H9 (cell line): ENCODE data around the gene EFNA3. TPM values are rescaled to one million over a fixed set of nuclear protein-coding genes. Genes with fewer than 3 reads are reported as not detected.

ENCODE experiments used
- DNase-seq: peaks from one replicate; pipeline ENCODE4 v3.0.0-alpha.2; 2017
- H2AFZ ChIP-seq: one replicate; pipeline ENCODE4 v1.6.1; 2013; ENCODE audit warnings: mild to moderate bottlenecking, low read length, control low read depth, moderate library complexity
- H2AK5ac ChIP-seq: 2 replicates; pipeline ENCODE4 v1.6.1; 2013; ENCODE audit warnings: low read length, control low read depth, mixed read lengths; ENCODE audit not compliant: insufficient read length
- H2BK120ac ChIP-seq: one replicate; pipeline ENCODE4 v1.6.1; 2013; ENCODE audit warnings: low read depth, mild to moderate bottlenecking, low read length, control low read depth, inconsistent platforms; ENCODE audit not compliant: poor library complexity, severe bottlenecking
- H2BK12ac ChIP-seq: 2 replicates; pipeline ENCODE4 v1.6.1; 2013; ENCODE audit warnings: low read length, control low read depth, mixed read lengths, low read depth; ENCODE audit not compliant: insufficient read length
- H2BK15ac ChIP-seq: 2 replicates; pipeline ENCODE4 v1.6.1; 2013; ENCODE audit warnings: low read depth, low read length, control low read depth
- H2BK20ac ChIP-seq: one replicate; pipeline ENCODE4 v1.6.1; 2013; ENCODE audit warnings: low read depth, mild to moderate bottlenecking, low read length, control low read depth, inconsistent platforms; ENCODE audit not compliant: poor library complexity, severe bottlenecking
- H2BK5ac ChIP-seq: 2 replicates; pipeline ENCODE4 v1.6.1; 2013; ENCODE audit warnings: low read length, control low read depth, mixed read lengths; ENCODE audit not compliant: insufficient read length
- H3K14ac ChIP-seq: 2 replicates; pipeline ENCODE4 v1.6.1; 2013; ENCODE audit warnings: low read length, control low read depth; ENCODE audit not compliant: insufficient read depth
- H3K18ac ChIP-seq: 2 replicates; pipeline ENCODE4 v1.6.1; 2013; ENCODE audit warnings: low read depth, mild to moderate bottlenecking, mixed read lengths, low read length, control low read depth; ENCODE audit not compliant: insufficient read length
- H3K23ac ChIP-seq: 2 replicates; pipeline ENCODE4 v1.6.1; 2013; ENCODE audit warnings: low read length, control low read depth, mixed read lengths, low read depth; ENCODE audit not compliant: insufficient read length
- H3K23me2 ChIP-seq: 2 replicates; pipeline ENCODE4 v1.6.1; 2013; ENCODE audit warnings: low read depth, mild to moderate bottlenecking, mixed read lengths, low read length, control low read depth; ENCODE audit not compliant: insufficient read length, poor library complexity, severe bottlenecking
- H3K27ac ChIP-seq: 2 replicates; pipeline ENCODE4 v1.5.1; 2013; ENCODE audit warnings: low read length, control low read depth, mixed read lengths, low read depth; ENCODE audit not compliant: insufficient read length
- H3K27me3 ChIP-seq: 2 replicates; pipeline ENCODE4 v1.6.1; 2013; ENCODE audit warnings: low read length, control low read depth, inconsistent platforms; ENCODE audit not compliant: insufficient read depth
- H3K4ac ChIP-seq: 2 replicates; pipeline ENCODE4 v1.6.1; 2013; ENCODE audit warnings: low read depth, mild to moderate bottlenecking, control low read depth, inconsistent platforms, low read length, moderate library complexity
- H3K4me1 ChIP-seq: 2 replicates; pipeline ENCODE4 v1.6.1; 2013; ENCODE audit warnings: low read length, control low read depth, inconsistent platforms; ENCODE audit not compliant: insufficient read depth
- H3K4me2 ChIP-seq: 2 replicates; pipeline ENCODE4 v1.6.1; 2013; ENCODE audit warnings: low read length, control low read depth, mixed read lengths; ENCODE audit not compliant: insufficient read length, insufficient read depth
- H3K56ac ChIP-seq: 2 replicates; pipeline ENCODE4 v1.6.1; 2013; ENCODE audit warnings: low read depth, mild to moderate bottlenecking, mixed read lengths, low read length, control low read depth; ENCODE audit not compliant: insufficient read length
- H3K79me1 ChIP-seq: 2 replicates; pipeline ENCODE4 v1.6.1; 2013; ENCODE audit warnings: low read depth, mild to moderate bottlenecking, moderate library complexity, low read length, control low read depth, inconsistent platforms; ENCODE audit not compliant: insufficient read depth, poor library complexity, severe bottlenecking
- H3K79me2 ChIP-seq: 2 replicates; pipeline ENCODE4 v1.6.1; 2013; ENCODE audit warnings: low read length, control low read depth, inconsistent platforms; ENCODE audit not compliant: insufficient read depth
- H3K9ac ChIP-seq: 2 replicates; pipeline ENCODE4 v1.6.1; 2013; ENCODE audit warnings: low read length, control low read depth, mixed read lengths; ENCODE audit not compliant: insufficient read length; ENCODE audit errors: extremely low read depth
- H3K9me3 ChIP-seq: one replicate; pipeline ENCODE4 v1.6.1; 2013; ENCODE audit warnings: low read depth, low read length, inconsistent platforms; ENCODE audit not compliant: control insufficient read depth
- H3T11ph ChIP-seq: one replicate; pipeline ENCODE4 v1.6.1; 2013; ENCODE audit warnings: mild to moderate bottlenecking, low read length, control low read depth, inconsistent platforms
- H4K20me1 ChIP-seq: one replicate; pipeline ENCODE4 v1.6.1; 2013; ENCODE audit not compliant: control insufficient read depth, insufficient read length, insufficient read depth
- H4K5ac ChIP-seq: 2 replicates; pipeline ENCODE4 v1.6.1; 2013; ENCODE audit warnings: low read depth, mild to moderate bottlenecking, mixed read lengths, low read length, control low read depth; ENCODE audit not compliant: insufficient read length
- H4K8ac ChIP-seq: replicated peaks from 2 replicates; pipeline ENCODE4 v1.6.1; 2013; ENCODE audit warnings: low read length, control low read depth, mixed read lengths, low read depth; ENCODE audit not compliant: insufficient read length
- H4K91ac ChIP-seq: 2 replicates; pipeline ENCODE4 v1.6.1; 2013; ENCODE audit warnings: low read depth, mild to moderate bottlenecking, moderate library complexity, mixed read lengths, low read length, control low read depth; ENCODE audit not compliant: insufficient read length
- H3K27ac Mint-ChIP-seq, 3 experiments: 2 replicates in 2 of 3; 3 replicates in 1 of 3; pipeline ENCODE4 v1.8.0; 2020 to 2021; ENCODE audit warnings: mixed read lengths in 3 of 3, mild to moderate bottlenecking in 1 of 3, moderate library complexity in 1 of 3
- H3K27me3 Mint-ChIP-seq: 2 replicates; pipeline ENCODE4 v1.8.0; 2021; ENCODE audit warnings: low read depth, mild to moderate bottlenecking, moderate library complexity, mixed read lengths
- H3K36me3 Mint-ChIP-seq, 3 experiments: 2 replicates in 2 of 3; 3 replicates in 1 of 3; pipeline ENCODE4 v1.8.0; 2020 to 2021; ENCODE audit warnings: low read depth in 3 of 3, mixed read lengths in 3 of 3; ENCODE audit not compliant: insufficient read depth in 1 of 3
- H3K4me1 Mint-ChIP-seq, 2 experiments: 2 replicates each; pipeline ENCODE4 v1.8.0; 2020; ENCODE audit warnings: mixed read lengths in 2 of 2
- H3K4me3 Mint-ChIP-seq, 2 experiments: 2 replicates in 1 of 2; 3 replicates in 1 of 2; pipeline ENCODE4 v1.8.0; 2020 to 2021; ENCODE audit warnings: mild to moderate bottlenecking in 2 of 2, mixed read lengths in 2 of 2, moderate library complexity in 1 of 2
- H3K9me3 Mint-ChIP-seq, 2 experiments: 2 replicates in 1 of 2; 3 replicates in 1 of 2; pipeline ENCODE4 v1.8.0; 2020; ENCODE audit warnings: mild to moderate bottlenecking in 2 of 2, mixed read lengths in 2 of 2, moderate library complexity in 1 of 2
- CTCF ChIP-seq: fragments of 200-600 bp; sonication (generic); conservative IDR thresholded peaks from 3 replicates; pipeline ENCODE4 v1.8.0; 2021; ENCODE audit warnings: antibody characterized with exemption, mild to moderate bottlenecking
- WGBS: extraction: QIAGEN DNeasy Blood & Tissue Kit; methylation state at CpG from one replicate; pipeline ENCODE4 v1.1.7; 2013; ENCODE audit warnings: missing lambda C conversion rate, low lambda C conversion rate, mixed read lengths; ENCODE audit not compliant: insufficient read length; ENCODE audit errors: extremely low coverage; 5-methylcytosine and 5-hydroxymethylcytosine counted together
- total RNA-seq: library from RNA; stranded (reverse); gene quantifications from 2 replicates; pipeline ENCODE4 v1.2.1, GENCODE V29; 2021

Gene EFNA3
- total RNA-seq, 1 experiment from 2014 or later = 3.9 TPM

- Histone ChIP-seq H3K4ac (no peak overlapping the region), H3K9ac (no peak overlapping the region), H3K18ac (no peak overlapping the region), H2AFZ (no peak overlapping the region), H3K27ac (no peak overlapping the region), H3K79me2 (no peaks in the 10 kb centered on the region), H3K27me3 (peaks cover 32% of the 10 kb centered on the region), H2BK20ac (no peak overlapping the region), H3K79me1 (no peaks in the 10 kb centered on the region), H3K4me2 (peak overlapping the region; percentile 24), H4K5ac (no peak overlapping the region), H3K23ac (no peak overlapping the region), H4K8ac (no peak overlapping the region), H2BK12ac (no peak overlapping the region), H3K4me1 (no peaks in the 10 kb centered on the region), H4K91ac (no peak overlapping the region), H3K14ac (no peak overlapping the region), H3K23me2 (peaks cover 17% of the 10 kb centered on the region), H3K56ac (no peak overlapping the region), H2BK15ac (no peak overlapping the region), H4K20me1 (no peaks in the 10 kb centered on the region), H3T11ph (no peak overlapping the region), H2AK5ac (no peak overlapping the region), H2BK120ac (no peak overlapping the region), H3K9me3 (no peaks in the 10 kb centered on the region), H2BK5ac (no peak overlapping the region)
- no peak for DNase-seq
- peak overlapping the region; percentile 94 to 96 for H3K4me3 Mint-ChIP-seq
- 0 out of 7 replicates have a peak, but pooled peaks cover 0 to 4% (median 0%) of the 10 kb centered on the region in 3 experiments for H3K36me3 Mint-ChIP-seq
- WGBS = no CpG with 5 or more reads among the region's 32 CpGs
- H3K27ac Mint-ChIP-seq = peak overlapping the region in 2 of 3 experiments; percentile 77 to 94; a peak in 2 of 7 replicates
- H3K27me3 Mint-ChIP-seq = peaks cover 49% of the 10 kb centered on the region
- H3K9me3 Mint-ChIP-seq = peaks cover 0 to 4% of the 10 kb centered on the region in 2 experiments; a peak in 3 of 5 replicates
- no peak for TF ChIP-seq CTCF
- H3K4me1 Mint-ChIP-seq = peaks cover 22 to 39% of the 10 kb centered on the region in 2 experiments
These were observed 7.0 kb downstream of the EFNA3 start for GRCh38 chr1:155085504-155086127.
